GM19397 (cell line): ENCODE measurements around the gene EARS2.
"Not testable (repeated sequence)": the region's sequence is repeated elsewhere in the genome, so short reads cannot be mapped to it uniquely, and the experiment has no call there.

Source experiments
- ATAC-seq: cut with Tn5 transposase; IDR thresholded peaks from one replicate; pipeline ENCODE4 v1.9.1; 2021; ENCODE audit warnings: mild to moderate bottlenecking, moderate library complexity; ENCODE audit not compliant: unreplicated experiment

The EARS2 gene

DNA sequence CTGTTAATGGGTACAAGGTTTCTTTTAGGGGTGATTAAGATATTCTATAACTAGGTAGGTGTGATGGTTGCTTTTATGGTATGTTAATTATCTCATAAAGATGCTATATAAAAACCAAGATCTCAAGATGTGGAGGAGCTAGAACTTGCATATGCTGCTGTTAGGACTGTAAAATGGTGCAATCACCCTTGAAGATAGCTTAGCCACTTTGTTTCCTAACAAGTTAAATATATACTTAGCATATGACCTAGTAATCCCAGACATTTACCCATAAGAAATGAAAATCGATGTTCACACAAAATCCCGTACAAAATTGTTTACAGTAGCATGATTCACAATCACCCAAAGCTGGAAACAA lies 71.9 kb downstream of the EARS2 start:
- no peak for ATAC-seq

DNA sequence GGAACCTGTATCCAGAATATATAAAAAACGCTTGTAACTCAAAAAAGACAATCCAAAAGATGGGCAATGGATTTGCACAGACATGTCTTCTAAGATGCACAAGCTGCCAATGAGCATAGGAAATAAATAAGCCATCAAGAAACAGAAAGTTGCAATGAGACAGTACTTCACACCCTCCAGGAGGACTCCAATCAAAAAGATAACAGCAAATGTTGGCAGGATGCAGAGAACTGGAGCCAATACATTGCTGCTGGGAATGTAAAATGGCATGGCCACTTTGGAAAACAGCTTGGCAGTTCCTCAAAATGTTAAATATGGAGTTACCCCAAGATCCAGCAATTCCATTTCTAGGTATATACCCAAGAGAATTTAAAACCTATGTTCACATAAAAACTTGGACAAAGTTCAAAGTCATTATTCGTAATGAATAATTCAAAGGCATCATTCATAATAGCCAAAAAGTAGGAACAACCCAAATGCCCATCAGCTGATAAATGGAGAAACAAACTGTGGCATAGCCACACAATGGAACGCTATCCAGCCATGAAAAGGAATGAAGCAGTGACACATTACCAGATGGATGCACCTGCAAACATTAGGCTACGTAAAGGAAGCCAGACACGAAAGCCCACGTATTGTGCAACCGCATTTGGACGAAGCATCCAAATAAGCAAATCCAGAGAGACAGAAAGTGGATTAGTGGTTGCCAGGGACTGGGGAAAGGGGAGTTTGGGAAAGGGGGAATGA lies 72.5 kb downstream of the EARS2 start:
- no peak for ATAC-seq

DNA sequence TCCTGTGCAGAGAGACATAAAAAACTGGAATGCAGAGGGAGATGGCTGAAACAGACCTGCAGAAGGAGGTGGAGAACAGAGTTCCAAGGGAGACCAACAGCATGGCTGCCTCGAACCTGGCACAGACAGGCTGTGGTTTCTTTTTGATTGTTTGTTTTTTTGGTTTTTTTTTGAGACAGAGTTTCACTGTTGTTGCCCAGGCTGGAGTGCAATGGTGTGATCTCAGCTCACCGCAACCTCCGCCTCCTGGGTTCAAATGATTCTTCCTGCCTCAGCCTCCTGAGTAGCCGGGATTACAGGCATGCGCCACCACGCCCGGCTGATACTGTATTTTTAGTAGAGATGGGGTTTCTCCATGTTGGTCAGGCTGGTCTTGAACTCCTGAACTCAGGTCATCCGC lies 73.7 kb downstream of the EARS2 start:
- ATAC-seq = not testable (repeated sequence)

DNA sequence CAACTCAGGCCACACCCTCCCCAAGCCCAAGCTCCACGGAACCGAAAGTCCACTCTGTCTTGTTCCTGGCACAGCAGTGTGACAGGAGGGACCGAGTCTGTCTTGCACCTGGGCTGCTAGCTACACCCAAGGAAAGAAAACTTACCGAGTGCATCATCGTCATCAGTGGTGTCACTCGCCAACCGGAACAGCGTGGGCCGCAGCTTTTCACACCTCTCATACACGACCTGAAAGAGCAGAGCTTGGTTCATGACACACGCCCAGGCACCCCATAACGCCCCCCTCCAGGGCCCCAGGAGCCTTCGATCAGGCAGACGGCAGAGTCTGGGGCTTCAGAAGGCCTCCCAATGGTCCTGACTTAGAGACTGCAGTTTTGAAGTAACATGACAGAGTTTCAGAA lies 74.4 kb downstream of the EARS2 start:
- ATAC-seq = no peak

DNA sequence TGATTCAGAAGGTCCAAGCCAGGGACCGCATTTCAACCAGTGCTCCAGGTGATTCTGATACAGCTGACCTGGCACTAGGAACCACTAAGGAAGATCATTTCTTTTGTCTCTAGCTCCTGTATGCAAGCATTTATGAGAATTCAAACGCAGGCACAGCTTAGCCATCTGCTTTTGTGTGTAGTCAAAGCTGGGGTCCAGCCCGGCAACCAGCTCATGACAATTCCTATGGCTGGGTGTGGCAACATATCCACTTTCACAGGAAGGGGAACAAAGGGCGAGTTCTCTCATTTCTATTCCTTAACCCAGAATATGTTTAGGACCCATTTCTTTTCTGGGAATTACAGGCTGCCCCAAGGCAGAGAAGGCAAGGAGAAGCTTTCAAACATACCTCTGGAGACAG lies 76.9 kb downstream of the EARS2 start:
- ATAC-seq = no peak

DNA sequence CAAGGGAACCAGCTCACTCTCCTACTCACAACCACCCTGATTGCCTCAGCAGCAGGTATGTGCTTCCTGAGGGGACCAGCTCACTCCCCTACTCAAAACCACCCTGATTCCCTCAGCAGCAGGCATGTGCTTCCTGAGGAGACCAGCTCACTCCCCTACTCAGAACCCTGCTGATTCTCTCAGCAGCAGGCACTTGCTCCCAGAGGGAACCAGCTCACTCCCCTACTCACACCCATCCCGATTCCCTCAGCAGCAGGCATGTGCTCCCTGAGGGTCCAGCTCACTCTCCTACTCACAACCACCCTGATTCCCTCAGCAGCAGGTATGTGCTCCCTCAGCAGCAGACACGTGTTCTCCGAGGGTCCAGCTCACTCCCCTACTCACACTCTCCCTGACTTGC lies 78.0 kb downstream of the EARS2 start:
- ATAC-seq = no peak

DNA sequence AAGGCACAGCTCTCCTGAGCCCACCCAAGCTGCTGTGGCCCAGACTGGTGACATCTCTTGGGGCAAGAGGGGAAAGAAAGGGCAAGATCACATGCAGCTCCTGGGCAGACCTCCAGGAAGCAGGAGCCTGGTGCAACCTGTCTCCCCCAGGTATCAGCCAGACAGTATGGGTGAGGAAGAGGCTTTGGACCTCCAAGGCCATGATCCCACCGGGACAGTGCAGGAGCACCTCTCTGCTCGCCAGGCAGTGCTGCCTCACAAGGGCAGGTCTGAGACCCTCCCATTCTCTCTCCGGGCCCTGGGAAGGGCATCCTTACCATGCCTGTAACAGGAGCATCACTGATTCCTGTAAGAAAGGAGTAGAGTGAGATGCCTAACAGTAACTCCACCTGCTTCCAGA lies 78.6 kb downstream of the EARS2 start:
- no peak for ATAC-seq

DNA sequence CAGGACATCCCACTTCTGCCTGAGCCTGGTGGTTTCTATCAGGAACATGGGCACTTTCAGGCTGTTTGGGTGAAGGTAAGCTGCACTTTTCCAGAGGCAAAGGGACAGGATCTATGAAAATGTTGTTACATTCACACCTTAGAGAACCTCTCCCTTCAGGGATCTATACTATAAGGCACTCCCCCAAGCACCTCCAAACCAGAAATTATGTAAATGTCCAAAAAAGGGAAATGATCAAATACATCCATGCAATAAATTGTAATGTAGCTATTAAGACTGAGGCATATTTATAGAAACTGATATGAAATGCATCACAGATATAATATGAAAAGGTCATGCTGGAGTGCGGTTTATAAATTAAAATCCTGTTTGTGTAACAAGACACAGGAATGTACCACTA lies 80.9 kb downstream of the EARS2 start:
- ATAC-seq = no peak
